ENCODE data around the gene PSMC4. TPM values are rescaled to one million over a fixed set of nuclear protein-coding genes. Genes with fewer than 3 reads are reported as not detected.

The PSMC4 gene
- 75.2 to 94.4 TPM (median 75.4 TPM) in 3 replicates for total RNA-seq
- long read RNA-seq, transcript PSMC4-203 (10 exons, 1,532 nt), result minor isoform, 5 of 121 reads
- long read RNA-seq, transcript PSMC4-201 (11 exons, 1,591 nt), result major isoform, 112 of 121 reads
- long read RNA-seq, partial matches to known transcripts, result 0 of 121 reads
- long read RNA-seq, other reads (novel, unspliced or antisense), result 3 of 121 reads

DNA sequence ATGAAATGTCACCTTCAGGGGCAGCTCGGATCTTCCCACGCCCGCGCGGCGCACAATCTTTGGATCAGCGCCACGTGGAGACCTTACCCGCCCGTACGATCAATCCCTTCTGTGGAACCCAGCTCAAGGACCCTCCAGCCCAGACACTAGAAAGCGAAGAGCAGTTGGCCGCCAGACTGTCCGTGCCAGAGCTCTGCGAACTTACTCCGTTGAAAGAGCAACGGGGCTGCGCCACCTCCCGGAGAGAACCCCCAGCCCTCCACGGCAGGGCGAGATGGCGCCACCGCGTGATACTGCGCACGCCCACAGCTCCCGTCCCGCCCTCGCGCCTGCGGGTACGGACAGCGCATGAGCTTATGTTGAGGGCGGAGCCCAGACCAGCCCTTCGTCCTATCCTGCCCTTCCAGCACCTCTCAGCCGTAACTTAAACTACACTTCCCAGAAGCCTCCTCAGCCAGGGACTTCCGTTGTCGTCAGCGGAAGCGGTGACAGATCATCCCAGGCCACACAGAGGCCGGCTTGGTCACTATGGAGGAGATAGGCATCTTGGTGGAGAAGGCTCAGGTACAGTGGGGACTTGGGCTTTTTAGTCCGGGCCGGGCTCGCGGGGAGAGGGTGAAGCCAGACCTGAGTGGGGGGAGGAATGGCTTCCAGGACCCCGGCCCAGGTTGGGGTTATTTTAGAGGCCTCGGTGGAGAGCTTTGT, at the start of gene PSMC4:
Gene PSMC4 (plus strand): TSS at position 491 of the 705 bp plus-strand sequence. CDS start 38 bp downstream, at position 529.
- H3K4me3 Mint-ChIP-seq (ENCODE audit: unreplicated experiment), result peak within 1 kb of the TSS; percentile 97
- no peaks in the 10 kb centered on the region for H3K9me3 Mint-ChIP-seq (ENCODE audit: low read depth)
- H3K27me3 Mint-ChIP-seq (ENCODE audit: low read depth), result no peaks in the 10 kb centered on the region
- H3K27ac Mint-ChIP-seq (ENCODE audit: unreplicated experiment), result peak within 1 kb of the TSS; percentile 98
- TF ChIP-seq, protein P1, sequence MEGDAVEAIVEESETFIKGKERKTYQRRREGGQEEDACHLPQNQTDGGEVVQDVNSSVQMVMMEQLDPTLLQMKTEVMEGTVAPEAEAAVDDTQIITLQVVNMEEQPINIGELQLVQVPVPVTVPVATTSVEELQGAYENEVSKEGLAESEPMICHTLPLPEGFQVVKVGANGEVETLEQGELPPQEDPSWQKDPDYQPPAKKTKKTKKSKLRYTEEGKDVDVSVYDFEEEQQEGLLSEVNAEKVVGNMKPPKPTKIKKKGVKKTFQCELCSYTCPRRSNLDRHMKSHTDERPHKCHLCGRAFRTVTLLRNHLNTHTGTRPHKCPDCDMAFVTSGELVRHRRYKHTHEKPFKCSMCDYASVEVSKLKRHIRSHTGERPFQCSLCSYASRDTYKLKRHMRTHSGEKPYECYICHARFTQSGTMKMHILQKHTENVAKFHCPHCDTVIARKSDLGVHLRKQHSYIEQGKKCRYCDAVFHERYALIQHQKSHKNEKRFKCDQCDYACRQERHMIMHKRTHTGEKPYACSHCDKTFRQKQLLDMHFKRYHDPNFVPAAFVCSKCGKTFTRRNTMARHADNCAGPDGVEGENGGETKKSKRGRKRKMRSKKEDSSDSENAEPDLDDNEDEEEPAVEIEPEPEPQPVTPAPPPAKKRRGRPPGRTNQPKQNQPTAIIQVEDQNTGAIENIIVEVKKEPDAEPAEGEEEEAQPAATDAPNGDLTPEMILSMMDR (IDR thresholded peaks at IDR 0.05), result peak; percentile 86
- peaks cover 22% of the 10 kb centered on the region for H3K36me3 Mint-ChIP-seq (ENCODE audit: low read depth)
- DNase-seq (ENCODE audit: low spot score), result peak; percentile 99
- peaks cover 30% of the 10 kb centered on the region for H3K4me1 Mint-ChIP-seq (ENCODE audit: low read depth)

DNA sequence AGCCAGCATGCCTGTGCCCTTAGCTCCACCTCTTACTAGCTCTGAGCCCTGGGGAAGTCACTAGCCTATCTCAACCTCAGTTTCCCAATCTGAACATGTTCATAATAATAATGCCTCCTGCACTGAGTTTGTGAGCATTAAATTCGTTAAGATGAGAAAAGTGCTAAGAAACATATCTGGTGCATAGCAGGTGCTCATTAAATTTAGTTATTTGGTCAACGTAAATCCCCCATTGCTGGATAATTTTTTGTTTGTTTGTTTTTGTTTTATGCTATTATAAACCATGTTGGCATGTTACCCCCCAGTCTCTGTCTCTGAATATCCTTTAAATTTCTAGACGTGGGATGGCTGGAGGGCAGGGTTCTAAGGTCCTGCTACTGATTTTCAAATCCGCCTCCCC, 47.1 kb upstream of the PSMC4 start:
- no peak for DNase-seq (ENCODE audit: low spot score)
- Mint-ChIP-seq H3K27me3 (ENCODE audit: low read depth) (no peaks in the 10 kb centered on the region), H3K4me3 (ENCODE audit: unreplicated experiment) (no peak overlapping the region), H3K9me3 (ENCODE audit: low read depth) (peaks cover 5% of the 10 kb centered on the region), H3K27ac (ENCODE audit: unreplicated experiment) (no peak overlapping the region), H3K4me1 (ENCODE audit: low read depth) (no peaks in the 10 kb centered on the region), H3K36me3 (ENCODE audit: low read depth) (no peaks in the 10 kb centered on the region)
- TF ChIP-seq, protein P1 (IDR thresholded peaks at IDR 0.05), result no peak

DNA sequence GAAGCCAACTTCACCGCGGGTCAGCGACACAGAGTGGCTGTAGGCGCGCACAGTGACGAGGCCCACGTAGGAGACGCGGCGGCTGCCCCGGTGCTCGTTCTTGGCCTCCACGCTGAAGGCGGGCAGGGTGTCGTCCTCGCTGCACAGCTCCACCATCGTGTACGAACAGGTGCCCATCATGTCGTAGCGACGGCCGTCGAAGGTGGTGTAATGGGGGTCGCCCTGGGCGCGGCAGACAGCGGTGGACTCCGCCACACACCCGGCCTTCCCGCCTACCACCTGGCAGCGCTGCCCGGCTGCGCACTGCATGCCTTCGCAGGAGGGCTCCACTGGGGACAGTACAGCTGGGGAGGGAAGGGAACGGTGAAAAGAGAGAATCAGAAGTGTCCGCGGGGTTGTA, 46.6 kb upstream of the PSMC4 start:
- DNase-seq (ENCODE audit: low spot score), result no peak
- Mint-ChIP-seq H3K9me3 (ENCODE audit: low read depth) (peaks cover 3% of the 10 kb centered on the region), H3K4me1 (ENCODE audit: low read depth) (no peaks in the 10 kb centered on the region), H3K4me3 (ENCODE audit: unreplicated experiment) (no peak overlapping the region), H3K36me3 (ENCODE audit: low read depth) (no peaks in the 10 kb centered on the region), H3K27ac (ENCODE audit: unreplicated experiment) (no peak overlapping the region), H3K27me3 (ENCODE audit: low read depth) (no peaks in the 10 kb centered on the region)
- TF ChIP-seq, protein P1 (IDR thresholded peaks at IDR 0.05), result no peak

DNA sequence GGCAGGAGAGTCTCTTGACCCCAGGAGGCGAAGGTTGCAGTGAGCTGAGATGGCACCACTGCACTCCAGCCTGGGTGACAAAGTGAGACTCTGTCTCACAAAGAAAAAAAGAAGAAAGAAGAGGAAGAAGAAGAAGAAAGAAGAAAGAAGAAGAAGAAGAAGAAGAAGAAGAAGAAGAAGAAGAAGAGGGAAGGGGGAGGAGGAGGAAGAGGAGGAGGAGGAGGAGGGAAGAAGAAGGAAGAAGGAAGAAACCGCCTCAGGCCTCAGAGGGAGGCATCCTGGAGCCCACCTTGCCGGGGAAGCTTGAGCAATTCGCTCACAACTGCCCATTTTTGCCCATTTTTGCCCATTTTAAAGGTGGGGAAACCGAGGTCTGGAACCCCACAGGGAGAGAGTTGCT, 46.0 kb upstream of the PSMC4 start:
- no peaks in the 10 kb centered on the region for H3K36me3 Mint-ChIP-seq (ENCODE audit: low read depth)
- peaks cover 6% of the 10 kb centered on the region for H3K9me3 Mint-ChIP-seq (ENCODE audit: low read depth)
- no peaks in the 10 kb centered on the region for H3K4me1 Mint-ChIP-seq (ENCODE audit: low read depth)
- H3K27ac Mint-ChIP-seq (ENCODE audit: unreplicated experiment), result no peak overlapping the region
- peaks cover 5% of the 10 kb centered on the region for H3K27me3 Mint-ChIP-seq (ENCODE audit: low read depth)
- TF ChIP-seq, protein P1 (IDR thresholded peaks at IDR 0.05), result no peak
- H3K4me3 Mint-ChIP-seq (ENCODE audit: unreplicated experiment), result no peak overlapping the region
- DNase-seq (ENCODE audit: low spot score), result no peak

DNA sequence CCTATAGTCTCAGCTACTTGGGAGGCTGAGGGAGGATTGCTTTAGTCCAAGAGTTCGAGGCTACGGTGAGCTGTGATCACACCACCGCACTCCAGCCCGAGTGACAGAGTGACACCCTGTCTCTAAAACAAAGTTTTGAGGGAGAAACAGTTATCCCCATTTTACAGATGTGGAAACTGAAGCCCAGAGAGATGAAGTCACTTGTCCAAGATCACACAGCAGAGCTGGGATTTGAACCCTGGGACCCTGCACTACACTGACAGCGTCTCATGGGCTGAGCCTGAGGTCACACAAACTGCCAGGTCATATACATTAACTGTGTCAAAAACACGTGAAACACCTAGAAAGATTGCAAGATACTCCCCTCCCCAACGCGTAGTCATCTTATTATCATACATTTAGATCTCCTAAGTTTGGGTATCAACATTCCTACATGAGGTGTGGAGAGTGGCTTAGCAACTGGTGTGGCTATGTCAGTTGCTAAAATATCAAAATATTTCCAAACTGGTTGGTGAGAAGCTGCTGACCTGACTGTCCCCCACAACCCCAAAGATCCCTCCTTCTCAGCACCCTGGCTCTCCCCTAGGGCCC, 44.7 kb upstream of the PSMC4 start:
- peaks cover 10% of the 10 kb centered on the region for H3K27me3 Mint-ChIP-seq (ENCODE audit: low read depth)
- DNase-seq (ENCODE audit: low spot score), result no peak
- no peak overlapping the region for H3K27ac Mint-ChIP-seq (ENCODE audit: unreplicated experiment)
- peaks cover 10% of the 10 kb centered on the region for H3K9me3 Mint-ChIP-seq (ENCODE audit: low read depth)
- no peak overlapping the region for H3K4me3 Mint-ChIP-seq (ENCODE audit: unreplicated experiment)
- no peaks in the 10 kb centered on the region for H3K36me3 Mint-ChIP-seq (ENCODE audit: low read depth)
- TF ChIP-seq, protein P1 (IDR thresholded peaks at IDR 0.05), result no peak
- no peaks in the 10 kb centered on the region for H3K4me1 Mint-ChIP-seq (ENCODE audit: low read depth)

Measured in chondrocyte (in vitro differentiated cells).